SK-MEL-5 (cell line): ENCODE data around the gene HMGCL. TPM values are rescaled to one million over a fixed set of nuclear protein-coding genes. Genes with fewer than 3 reads are reported as not detected.

ENCODE experiments used
- DNase-seq: peaks from one replicate; pipeline ENCODE4 v3.0.0-alpha.2; 2016; ENCODE audit warnings: low read depth, low spot score
- in situ Hi-C: cut with HindIII; loops from 2 replicates; pipeline ENCODE4 v1.10.0; 2016; ENCODE audit warnings: low sequenced_read_pairs, high pct_unique_total_duplicates, low pct_unique_long_range_greater_than_20kb
- total RNA-seq: library from RNA; depleted of rRNA; stranded (reverse); fragments of >200 nt; shearing (Covaris generic); gene quantifications from 2 replicates; pipeline ENCODE4 v1.2.3, GENCODE V29; 2014; rRNA removed

The HMGCL gene
- total RNA-seq, 1 experiment from 2014 or later, result 59.7 TPM

DNA sequence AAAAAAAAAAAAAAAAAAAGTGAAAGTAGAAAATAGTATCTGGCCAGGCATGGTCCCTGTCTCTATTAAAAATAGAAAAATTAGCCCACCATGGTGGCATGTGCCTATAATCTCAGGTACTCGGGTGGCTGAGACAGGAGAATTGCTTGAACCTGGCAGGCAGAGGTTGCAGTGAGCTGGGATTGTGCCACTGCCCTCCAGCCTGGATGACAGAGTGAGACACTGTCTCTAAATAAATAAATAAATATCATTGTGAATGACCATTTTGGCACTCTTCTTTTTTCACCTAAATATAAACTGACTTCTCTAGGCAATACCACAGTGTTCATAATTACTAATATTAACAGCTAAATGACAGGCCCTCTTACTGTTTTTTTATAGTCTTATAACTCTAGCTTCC lies 67.4 kb downstream of the HMGCL start:
- DNase-seq, result no peak
- in situ Hi-C loops, result no loop called here

- DNase-seq, result no peak
- in situ Hi-C loops, result no loop called here
Measured at GRCh38 chr1:23756676-23757075, 68.6 kb downstream of the HMGCL start.

GRCh38 chr1:23752909-23753308 lies 72.3 kb downstream of the HMGCL start:
- in situ Hi-C loops, result no loop called here
- no peak for DNase-seq

Other genes with a start within 250 kb of the HMGCL start
- 1,891 and 1,988 TPM in 2 replicates for gene RPL11, start 133.6 kb downstream of the HMGCL start, total RNA-seq
- 48.0 and 53.4 TPM in 2 replicates for gene ELOA, start 82.0 kb downstream of the HMGCL start, total RNA-seq
- 36.1 and 36.5 TPM in 2 replicates for gene PITHD1, start 47.0 kb downstream of the HMGCL start, total RNA-seq
- 78.5 and 84.9 TPM in 2 replicates for gene LYPLA2, start 34.3 kb downstream of the HMGCL start, total RNA-seq
- gene GALE, start 24.7 kb downstream of the HMGCL start, total RNA-seq, result 82.3 and 82.4 TPM in 2 replicates
- 33.5 and 40.2 TPM in 2 replicates for gene FUCA1, start 42.9 kb upstream of the HMGCL start, total RNA-seq
- gene CNR2, start 87.9 kb upstream of the HMGCL start, total RNA-seq, result not detected in 2 replicates
- gene PNRC2, start 134.4 kb upstream of the HMGCL start, total RNA-seq, result 60.9 and 67.7 TPM in 2 replicates
- 80.4 and 87.1 TPM in 2 replicates for gene SRSF10, start 154.9 kb upstream of the HMGCL start, total RNA-seq